ENCODE results near the gene UBR4.

- no peak for TF ChIP-seq POLR2AphosphoS5 (IDR thresholded peaks at IDR 0.05)
- peak in 2 of 3 donors; percentile 15 to 35 for TF ChIP-seq CTCF (IDR thresholded peaks at IDR 0.05)
- TF ChIP-seq POLR2A (IDR thresholded peaks at IDR 0.05): no peak
Observed at GRCh38 chr1:19179597-19180264, 30.3 kb downstream of the UBR4 start.
